LNCaP clone FGC (cell line): ENCODE results near the gene MMGT1.
"Not testable (repeated sequence)": the region's sequence is repeated elsewhere in the genome, so short reads cannot be mapped to it uniquely, and the experiment has no call there.

Source experiments
- DNase-seq: peaks from one replicate; pipeline ENCODE4 v3.0.0-alpha.2; 2011; ENCODE audit warnings: low read depth
- H3K4me3 ChIP-seq: 2 replicates; pipeline ENCODE4 v1.5.1; 2011; ENCODE audit warnings: mild to moderate bottlenecking, low read depth, low read length, control low read depth
- CTCF ChIP-seq: IDR thresholded peaks from 2 replicates; pipeline ENCODE4 v1.5.1; 2012; ENCODE audit warnings: mild to moderate bottlenecking; ENCODE audit not compliant: control insufficient read depth, insufficient read depth; ENCODE audit errors: extremely low read depth

MMGT1 gene

DNA sequence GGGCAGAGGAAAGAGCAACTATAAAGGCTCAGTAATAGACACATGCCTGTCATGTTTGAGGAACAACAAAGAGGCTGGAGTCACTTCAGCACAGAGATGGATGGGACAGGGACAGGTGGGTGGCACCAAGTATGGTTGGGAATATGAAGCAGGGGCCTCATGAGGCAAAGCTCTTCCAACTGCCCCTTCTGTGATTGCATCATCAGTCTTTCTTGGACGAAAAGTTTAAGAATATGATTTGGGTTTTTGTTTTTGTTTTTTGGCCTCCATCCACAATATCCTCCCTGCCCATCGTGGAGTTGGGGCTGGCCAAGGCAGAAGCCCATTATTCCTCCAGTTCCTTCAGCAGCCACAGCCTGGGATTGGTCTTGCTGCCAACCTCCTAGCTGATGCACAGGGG is 45.9 kb downstream of the MMGT1 start:
- H3K4me3 ChIP-seq, result no peak overlapping the region
- no peak for DNase-seq
- TF ChIP-seq CTCF, result no peak

DNA sequence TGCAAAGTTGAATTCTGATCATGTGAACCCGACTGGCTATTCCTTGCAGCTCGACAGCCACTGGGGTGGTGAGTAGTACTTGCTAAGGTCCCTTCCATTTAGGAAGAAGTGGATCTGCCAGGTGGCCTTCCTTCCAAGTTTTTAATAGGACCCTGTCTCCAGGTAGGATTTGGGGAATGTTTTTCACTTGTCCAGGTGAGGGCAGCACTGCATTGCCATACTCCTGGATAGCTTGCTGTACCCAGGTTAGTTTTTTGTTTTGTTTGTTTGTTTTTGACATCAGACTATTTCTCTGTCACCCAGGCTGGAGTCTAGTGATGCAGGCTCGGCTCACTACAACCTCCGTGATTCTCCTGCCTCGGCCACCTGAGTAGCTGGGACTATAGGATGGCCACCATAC is 50.4 kb downstream of the MMGT1 start:
- DNase-seq, result peak; percentile 3
- no peak overlapping the region for H3K4me3 ChIP-seq
- TF ChIP-seq CTCF, result peak; percentile 58

- H3K4me3 ChIP-seq, DNase-seq: not testable (repeated sequence)
These were observed 53.3 kb downstream of the MMGT1 start for GRCh38 chrX:135920516-135920915.

DNA sequence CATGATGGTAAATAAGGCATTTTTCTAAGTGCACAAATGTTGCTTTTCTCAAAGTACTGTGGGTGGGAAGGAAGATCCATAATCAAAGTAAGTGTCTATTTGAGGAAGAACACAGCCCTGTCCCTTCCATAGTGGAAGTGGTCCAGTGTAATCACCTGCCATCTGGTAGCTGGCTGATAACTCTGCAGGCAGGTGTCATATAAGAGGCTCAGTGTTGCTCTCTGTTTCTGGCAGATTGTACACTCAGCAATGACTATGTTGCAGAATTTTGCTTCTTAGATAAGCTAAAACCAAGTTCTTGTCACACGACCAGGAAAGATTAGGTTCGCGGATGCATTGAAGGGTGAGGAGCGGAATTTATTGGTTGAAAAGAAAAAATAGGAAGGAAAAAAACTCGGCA is 59.4 kb downstream of the MMGT1 start:
- no peak for DNase-seq
- no peak for TF ChIP-seq CTCF

More for the DNA sequence above, 59.4 kb downstream of the MMGT1 start:
- no peak overlapping the region for H3K4me3 ChIP-seq
